Nephron progenitor cell (in vitro differentiated cells): Measurements from ENCODE around the gene BMPR1A.

ENCODE experiments used
- DNase-seq: peaks from one replicate; pipeline ENCODE4 v3.0.0; 2021
- H3K27ac Mint-ChIP-seq: 2 replicates; pipeline ENCODE4 v1.8.0; 2021; ENCODE audit warnings: mild to moderate bottlenecking, moderate library complexity, mixed read lengths
- H3K27me3 Mint-ChIP-seq: 2 replicates; pipeline ENCODE4 v1.8.0; 2021; ENCODE audit warnings: mild to moderate bottlenecking, low read depth, mixed read lengths; ENCODE audit not compliant: poor library complexity
- H3K36me3 Mint-ChIP-seq: 2 replicates; pipeline ENCODE4 v1.8.0; 2021; ENCODE audit warnings: low read depth, mixed read lengths
- H3K4me1 Mint-ChIP-seq: 2 replicates; pipeline ENCODE4 v1.8.0; 2021; ENCODE audit warnings: mixed read lengths
- H3K4me3 Mint-ChIP-seq: 2 replicates; pipeline ENCODE4 v1.8.0; 2021; ENCODE audit warnings: mild to moderate bottlenecking, moderate library complexity, mixed read lengths
- H3K9me3 Mint-ChIP-seq: 2 replicates; pipeline ENCODE4 v1.8.0; 2021; ENCODE audit warnings: mild to moderate bottlenecking, moderate library complexity, mixed read lengths
- CTCF ChIP-seq: fragments of 200-600 bp; sonication (generic); IDR thresholded peaks from 2 replicates; pipeline ENCODE4 v1.5.0; 2021; ENCODE audit warnings: antibody characterized with exemption

The BMPR1A gene

GRCh38 chr10:86829472-86829871 is 73.1 kb downstream of the BMPR1A start:
- Mint-ChIP-seq H3K4me1 (peaks cover 26% of the 10 kb centered on the region), H3K9me3 (no peaks in the 10 kb centered on the region), H3K27me3 (peaks cover under 1% of the 10 kb centered on the region), H3K27ac (peak overlapping the region; percentile 74), H3K4me3 (no peak overlapping the region), H3K36me3 (peaks cover 10% of the 10 kb centered on the region)
- no peak for TF ChIP-seq CTCF
- DNase-seq = no peak

GRCh38 chr10:86830043-86830591 is 73.7 kb downstream of the BMPR1A start:
- H3K36me3 Mint-ChIP-seq = peaks cover 15% of the 10 kb centered on the region
- H3K27ac Mint-ChIP-seq = peak overlapping the region; percentile 89
- H3K4me3 Mint-ChIP-seq = no peak overlapping the region
- DNase-seq = no peak
- H3K4me1 Mint-ChIP-seq = peaks cover 26% of the 10 kb centered on the region
- no peaks in the 10 kb centered on the region for H3K27me3 Mint-ChIP-seq
- H3K9me3 Mint-ChIP-seq = no peaks in the 10 kb centered on the region
- no peak for TF ChIP-seq CTCF

GRCh38 chr10:86833969-86834368 is 77.5 kb downstream of the BMPR1A start:
- Mint-ChIP-seq H3K27me3 (no peaks in the 10 kb centered on the region), H3K27ac (no peak overlapping the region), H3K9me3 (no peaks in the 10 kb centered on the region), H3K4me3 (no peak overlapping the region), H3K36me3 (peaks cover 15% of the 10 kb centered on the region), H3K4me1 (peaks cover 42% of the 10 kb centered on the region)
- DNase-seq = no peak
- no peak for TF ChIP-seq CTCF

GRCh38 chr10:86836044-86836443 is 79.6 kb downstream of the BMPR1A start:
- TF ChIP-seq CTCF = no peak
- H3K4me1 Mint-ChIP-seq = peaks cover 33% of the 10 kb centered on the region
- H3K36me3 Mint-ChIP-seq = peaks cover 23% of the 10 kb centered on the region
- H3K4me3 Mint-ChIP-seq = no peak overlapping the region
- H3K9me3 Mint-ChIP-seq = no peaks in the 10 kb centered on the region
- H3K27ac Mint-ChIP-seq = peak overlapping the region; percentile 88
- no peak for DNase-seq
- H3K27me3 Mint-ChIP-seq = no peaks in the 10 kb centered on the region

GRCh38 chr10:86837663-86838062 is 81.2 kb downstream of the BMPR1A start:
- TF ChIP-seq CTCF = no peak
- no peaks in the 10 kb centered on the region for H3K27me3 Mint-ChIP-seq
- peaks cover 34% of the 10 kb centered on the region for H3K36me3 Mint-ChIP-seq
- H3K27ac Mint-ChIP-seq = peak overlapping the region; percentile 89
- no peak overlapping the region for H3K4me3 Mint-ChIP-seq
- peaks cover 33% of the 10 kb centered on the region for H3K4me1 Mint-ChIP-seq
- DNase-seq = no peak
- H3K9me3 Mint-ChIP-seq = no peaks in the 10 kb centered on the region

- Mint-ChIP-seq H3K4me3 (no peak overlapping the region), H3K36me3 (peaks cover 42% of the 10 kb centered on the region), H3K27ac (peak overlapping the region; percentile 2), H3K4me1 (peaks cover 26% of the 10 kb centered on the region), H3K27me3 (no peaks in the 10 kb centered on the region), H3K9me3 (no peaks in the 10 kb centered on the region)
- no peak for TF ChIP-seq CTCF
- no peak for DNase-seq
These were observed 84.1 kb downstream of the BMPR1A start for GRCh38 chr10:86840498-86840897.
